ENCODE results near the gene PDSS1. TPM values are rescaled to one million over a fixed set of nuclear protein-coding genes. Genes with fewer than 3 reads are reported as not detected.
"Not testable (repeated sequence)": the region's sequence is repeated elsewhere in the genome, so short reads cannot be mapped to it uniquely, and the experiment has no call there.

The PDSS1 gene, protein sequence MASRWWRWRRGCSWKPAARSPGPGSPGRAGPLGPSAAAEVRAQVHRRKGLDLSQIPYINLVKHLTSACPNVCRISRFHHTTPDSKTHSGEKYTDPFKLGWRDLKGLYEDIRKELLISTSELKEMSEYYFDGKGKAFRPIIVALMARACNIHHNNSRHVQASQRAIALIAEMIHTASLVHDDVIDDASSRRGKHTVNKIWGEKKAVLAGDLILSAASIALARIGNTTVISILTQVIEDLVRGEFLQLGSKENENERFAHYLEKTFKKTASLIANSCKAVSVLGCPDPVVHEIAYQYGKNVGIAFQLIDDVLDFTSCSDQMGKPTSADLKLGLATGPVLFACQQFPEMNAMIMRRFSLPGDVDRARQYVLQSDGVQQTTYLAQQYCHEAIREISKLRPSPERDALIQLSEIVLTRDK
- total RNA-seq (1 to 10 TPM; 2.4 to 4.7 (median 3.0) TPM), polyA plus RNA-seq (10 to 100 TPM; 25.2 to 31.7 (median 25.2) TPM)

DNA sequence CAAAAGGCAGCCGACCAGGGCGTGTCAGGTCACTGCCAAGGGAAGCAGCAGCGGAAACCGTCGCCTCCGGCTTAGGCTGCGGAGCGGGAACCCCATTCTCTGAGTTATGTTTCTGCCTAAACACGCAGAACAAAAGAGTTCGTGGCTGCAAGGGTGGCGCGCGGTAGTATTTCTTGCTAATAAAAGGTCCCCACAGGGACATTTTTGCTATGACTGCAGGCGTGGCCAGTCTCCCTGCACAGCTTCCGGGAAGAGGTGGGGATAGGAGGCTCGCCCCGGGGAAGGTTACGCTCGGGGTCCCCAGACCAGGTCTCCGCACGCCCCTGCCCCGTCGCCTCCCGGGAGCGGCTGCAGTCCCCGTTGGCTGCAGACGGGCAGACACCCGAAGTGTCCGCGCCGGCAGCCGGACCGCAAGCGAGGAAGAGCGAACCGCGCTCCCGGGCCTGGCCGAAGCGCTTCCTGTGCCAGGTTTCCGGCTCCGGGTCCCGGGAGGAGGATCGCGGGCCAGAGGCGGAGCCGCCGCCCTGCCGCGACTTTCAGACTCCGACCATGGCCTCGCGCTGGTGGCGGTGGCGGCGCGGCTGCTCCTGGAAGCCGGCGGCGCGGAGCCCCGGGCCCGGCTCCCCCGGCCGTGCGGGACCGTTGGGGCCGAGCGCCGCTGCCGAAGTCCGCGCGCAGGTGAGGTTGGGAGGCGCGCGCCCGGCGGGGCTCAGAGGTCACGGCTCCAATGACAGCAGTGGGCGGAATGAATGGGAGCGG lies at the start of gene PDSS1:
Gene PDSS1, plus strand, starts transcription at position 539 of the 759 bp plus-strand sequence. Its CDS starts 11 bp downstream, at position 550.
- WGBS, 2 donors, result 0% methylated on average over 82 of the region's 82 CpGs
- TF ChIP-seq EP300 (IDR thresholded peaks at IDR 0.05) (no peak), POLR2AphosphoS5 (IDR thresholded peaks at IDR 0.05) (peak; percentile 49 to 83 (median 66)), POLR2A (IDR thresholded peaks at IDR 0.05) (peak in 1 of 2 donors; percentile 38)
- TF ChIP-seq, protein P1, sequence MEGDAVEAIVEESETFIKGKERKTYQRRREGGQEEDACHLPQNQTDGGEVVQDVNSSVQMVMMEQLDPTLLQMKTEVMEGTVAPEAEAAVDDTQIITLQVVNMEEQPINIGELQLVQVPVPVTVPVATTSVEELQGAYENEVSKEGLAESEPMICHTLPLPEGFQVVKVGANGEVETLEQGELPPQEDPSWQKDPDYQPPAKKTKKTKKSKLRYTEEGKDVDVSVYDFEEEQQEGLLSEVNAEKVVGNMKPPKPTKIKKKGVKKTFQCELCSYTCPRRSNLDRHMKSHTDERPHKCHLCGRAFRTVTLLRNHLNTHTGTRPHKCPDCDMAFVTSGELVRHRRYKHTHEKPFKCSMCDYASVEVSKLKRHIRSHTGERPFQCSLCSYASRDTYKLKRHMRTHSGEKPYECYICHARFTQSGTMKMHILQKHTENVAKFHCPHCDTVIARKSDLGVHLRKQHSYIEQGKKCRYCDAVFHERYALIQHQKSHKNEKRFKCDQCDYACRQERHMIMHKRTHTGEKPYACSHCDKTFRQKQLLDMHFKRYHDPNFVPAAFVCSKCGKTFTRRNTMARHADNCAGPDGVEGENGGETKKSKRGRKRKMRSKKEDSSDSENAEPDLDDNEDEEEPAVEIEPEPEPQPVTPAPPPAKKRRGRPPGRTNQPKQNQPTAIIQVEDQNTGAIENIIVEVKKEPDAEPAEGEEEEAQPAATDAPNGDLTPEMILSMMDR (IDR thresholded peaks at IDR 0.05), result no peak
- peak within 1 kb of the TSS; percentile 89 to 97 (median 94) for H3K4me3 ChIP-seq
- H3K27me3 ChIP-seq, result peaks cover 0 to 4% (median 0%) of the 10 kb centered on the region in 3 donors
- H3K9me3 ChIP-seq, result no peaks in the 10 kb centered on the region
- H3K36me3 ChIP-seq, result no peaks in the 10 kb centered on the region
- intact Hi-C loops (cut with DNase I), result no loop called here
- DNase-seq, result peak; percentile 84
- H3K27ac ChIP-seq, result peak within 1 kb of the TSS; percentile 85 to 90 (median 89)
- H3K4me1 ChIP-seq, result peaks cover 0 to 17% (median 9%) of the 10 kb centered on the region in 4 donors

DNA sequence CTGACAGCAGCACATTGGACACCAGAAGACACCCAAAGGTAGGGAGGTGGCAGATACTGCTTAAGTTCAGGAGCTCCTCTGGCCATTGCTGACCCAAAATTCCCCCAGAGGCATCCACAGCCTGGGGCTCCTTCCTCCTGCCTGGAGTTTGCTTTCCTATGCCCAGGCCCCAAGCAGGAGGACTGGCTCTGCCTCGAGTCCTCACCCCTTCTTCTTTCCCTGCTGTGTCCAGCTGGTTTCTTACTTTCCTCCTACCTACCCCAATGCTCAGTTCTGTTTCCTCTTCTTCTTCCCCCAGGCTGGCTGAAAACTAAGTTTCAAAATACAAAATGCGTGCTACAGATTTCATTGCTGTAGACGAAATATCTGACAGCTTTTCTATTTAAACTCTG lies 49.3 kb upstream of the PDSS1 start:
- DNase-seq; H3K4me3 ChIP-seq; H3K27me3 ChIP-seq; H3K4me1 ChIP-seq; H3K36me3 ChIP-seq; intact Hi-C loops (cut with DNase I); H3K9me3 ChIP-seq; H3K27ac ChIP-seq: not testable (repeated sequence)
- 79 to 82% methylated on average over 3 of the region's 3 CpGs for whole genome bisulfite sequencing, 2 donors

DNA sequence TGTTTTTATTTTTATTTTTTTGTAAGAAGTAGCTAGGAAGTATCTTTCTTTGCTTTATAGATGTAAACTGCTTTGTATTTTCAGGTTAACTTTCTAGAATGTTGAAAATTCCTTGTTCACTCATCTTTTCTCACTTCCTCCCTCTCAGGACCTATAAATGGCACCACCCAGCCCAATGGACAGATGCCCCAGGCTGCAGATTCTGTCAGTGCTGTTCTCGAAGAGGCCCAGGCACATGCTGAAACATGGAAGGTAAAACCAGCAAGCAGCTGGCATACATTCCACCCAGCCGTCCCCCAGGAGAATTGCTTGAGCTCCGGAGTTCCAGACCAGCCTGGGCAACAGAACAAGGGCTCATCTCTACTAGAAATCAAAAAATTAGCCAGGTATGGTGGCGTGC lies 47.1 kb upstream of the PDSS1 start:
- H3K27ac ChIP-seq, result no peak overlapping the region
- H3K4me3 ChIP-seq, result no peak overlapping the region
- TF ChIP-seq, protein P1 (IDR thresholded peaks at IDR 0.05), result no peak
- TF ChIP-seq EP300 (IDR thresholded peaks at IDR 0.05), result no peak
- no peak for TF ChIP-seq POLR2A (IDR thresholded peaks at IDR 0.05)
- no peak for TF ChIP-seq POLR2AphosphoS5 (IDR thresholded peaks at IDR 0.05)
- H3K27me3 ChIP-seq, result no peaks in the 10 kb centered on the region
- H3K36me3 ChIP-seq, result no peaks in the 10 kb centered on the region
- 81 to 84% methylated on average over 4 of the region's 4 CpGs for WGBS, 2 donors
- H3K9me3 ChIP-seq, result no peaks in the 10 kb centered on the region
- intact Hi-C loops (cut with DNase I), result no loop called here
- no peak for DNase-seq
- no peaks in the 10 kb centered on the region for H3K4me1 ChIP-seq

DNA sequence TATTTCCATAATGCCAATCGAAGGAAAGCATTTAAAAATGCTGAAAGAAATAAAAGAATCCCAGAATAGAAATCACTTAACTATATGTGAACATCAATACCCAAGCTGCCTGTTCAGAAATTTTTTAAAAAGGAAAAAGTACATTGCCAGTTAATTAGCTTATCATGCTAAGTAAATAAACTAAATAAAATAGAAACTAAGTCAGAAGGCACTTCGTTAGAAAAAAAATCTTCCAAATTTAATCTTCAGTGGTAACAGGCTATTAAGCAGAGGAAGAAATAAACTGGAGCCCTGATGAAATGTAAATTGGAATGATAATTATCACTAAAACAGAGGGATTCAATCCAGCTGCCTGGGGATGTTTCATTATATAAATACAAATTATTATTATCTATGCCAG lies 46.0 kb upstream of the PDSS1 start:
- H3K27ac ChIP-seq; DNase-seq; intact Hi-C loops (cut with DNase I); H3K36me3 ChIP-seq; H3K4me1 ChIP-seq; H3K9me3 ChIP-seq; H3K27me3 ChIP-seq; H3K4me3 ChIP-seq: not testable (repeated sequence)
- 62 to 77% methylated on average over 2 of the region's 2 CpGs for WGBS, 2 donors

DNA sequence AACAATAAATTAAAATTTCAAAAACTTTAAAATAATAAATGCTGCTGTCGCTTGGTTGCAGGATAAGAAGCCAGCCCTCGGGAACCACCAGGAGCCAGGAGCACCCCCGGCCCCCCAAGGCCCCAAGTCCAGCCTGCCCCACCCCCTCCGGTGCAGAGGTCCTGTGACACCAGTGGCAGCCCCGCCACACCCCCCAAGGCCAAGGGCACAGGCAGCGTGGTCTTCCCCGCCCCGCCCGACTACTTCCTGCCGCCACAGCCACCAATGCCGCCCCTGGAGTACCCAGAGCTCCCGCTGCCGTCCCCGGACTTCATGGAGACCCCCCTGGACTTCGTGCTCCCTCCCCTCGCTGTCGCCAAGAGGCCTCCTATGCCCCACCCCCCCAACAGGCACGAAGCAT lies 44.5 kb upstream of the PDSS1 start:
- TF ChIP-seq, protein P1 (IDR thresholded peaks at IDR 0.05), result no peak
- TF ChIP-seq EP300 (IDR thresholded peaks at IDR 0.05) (no peak), POLR2A (IDR thresholded peaks at IDR 0.05) (no peak), POLR2AphosphoS5 (IDR thresholded peaks at IDR 0.05) (no peak)
- Histone ChIP-seq H3K4me3 (no peak overlapping the region), H3K27me3 (no peaks in the 10 kb centered on the region), H3K9me3 (no peaks in the 10 kb centered on the region), H3K27ac (no peak overlapping the region), H3K4me1 (no peaks in the 10 kb centered on the region), H3K36me3 (no peaks in the 10 kb centered on the region)
- intact Hi-C loops (cut with DNase I), result no loop called here
- 88 to 93% methylated on average over 18 of the region's 18 CpGs for WGBS, 2 donors
- no peak for DNase-seq
